GM12878 (cell line): Measurements from ENCODE around the gene MASP1. TPM values are rescaled to one million over a fixed set of nuclear protein-coding genes. Genes with fewer than 3 reads are reported as not detected.

ENCODE experiments used
- ATAC-seq: fragments of 200-7000 bp; cut with Tn5 transposase; 3 replicates; pipeline ENCODE4 v1.9.1; 2020; ENCODE audit warnings: mild to moderate bottlenecking, moderate library complexity
- BruUV-seq: library from RNA; stranded (reverse); fragments of 400-500 nt; replicated peaks from 2 replicates; lab custom pipeline; 2021; lab: Mats Ljungman, UMichigan
- CTCF ChIA-PET: fragments of 300-600 bp; sonication (Branson Sonifier 250); formaldehyde crosslinking; extraction: SDS; loops from one replicate; lab custom pipeline; 2021; ENCODE audit warnings: inconsistent platforms; lab: Yijun Ruan, JAX
- POLR2A ChIA-PET: fragments of 350-600 bp; formaldehyde crosslinking; extraction: SDS; loops from one replicate; lab custom pipeline; 2021; ENCODE audit warnings: inconsistent platforms; lab: Charles Lee
- RAD21 ChIA-PET: fragments of 300-600 bp; sonication (Branson Sonifier 250); formaldehyde crosslinking; loops from one replicate; lab custom pipeline; 2023; ENCODE audit warnings: antibody characterized with exemption; ENCODE audit not compliant: unreplicated experiment; lab: Charles Lee
- SMC1A ChIA-PET: fragments of 300-600 bp; sonication (Branson Sonifier 250); formaldehyde crosslinking; loops from one replicate; lab custom pipeline; 2023; ENCODE audit not compliant: unreplicated experiment, uncharacterized antibody; lab: Charles Lee
- DNase-seq: peaks from one replicate; pipeline ENCODE4 v3.0.0-alpha.2; 2011; ENCODE audit warnings: low read depth, low spot score
- FAIRE-seq: peaks from 3 replicates; lab custom pipeline; 2011; peaks lifted over from hg19 to GRCh38; lab: Jason Lieb, UNC
- H2AFZ ChIP-seq: 2 replicates; pipeline ENCODE4 v1.6.0; 2011; ENCODE audit warnings: low read depth, low read length, control low read depth; ENCODE audit not compliant: control insufficient read depth
- H3K27ac ChIP-seq: 2 replicates; pipeline ENCODE4 v1.5.1; 2011; ENCODE audit warnings: control low read depth; ENCODE audit not compliant: control insufficient read depth, insufficient read depth
- H3K27me3 ChIP-seq, 2 experiments: replicated peaks in 1 of 2; 2 replicates each; pipeline versions ENCODE4 v1.6.0 to v1.6.1; 2011; ENCODE audit warnings: low read length in 1 of 2; ENCODE audit not compliant: control insufficient read depth in 2 of 2, insufficient read depth in 2 of 2
- H3K36me3 ChIP-seq, 2 experiments: 2 replicates each; pipeline ENCODE4 v1.5.1; 2011; ENCODE audit warnings: low read length in 1 of 2; ENCODE audit not compliant: control insufficient read depth in 2 of 2, insufficient read depth in 2 of 2
- H3K4me1 ChIP-seq: 2 replicates; pipeline ENCODE4 v1.6.1; 2011; ENCODE audit warnings: mild to moderate bottlenecking, low read length, moderate library complexity, mixed read lengths; ENCODE audit not compliant: control insufficient read depth, insufficient read depth
- H3K4me2 ChIP-seq: 2 replicates; pipeline ENCODE4 v1.6.0; 2011; ENCODE audit warnings: control low read depth; ENCODE audit not compliant: control insufficient read depth, insufficient read depth
- H3K4me3 ChIP-seq: fragments of 200-600 bp; sonication (generic); 2 replicates; pipeline ENCODE4 v1.5.1; 2016
- H3K79me2 ChIP-seq: 2 replicates; pipeline ENCODE4 v1.6.0; 2011; ENCODE audit warnings: low read length; ENCODE audit not compliant: control insufficient read depth, insufficient read depth
- H3K9ac ChIP-seq: 2 replicates; pipeline ENCODE4 v1.8.0; 2011; ENCODE audit warnings: low read length, control low read depth, mixed read lengths; ENCODE audit not compliant: control insufficient read depth, insufficient read depth
- H3K9me3 ChIP-seq: replicated peaks from 3 replicates; pipeline ENCODE4 v1.5.1; 2011; ENCODE audit warnings: mild to moderate bottlenecking, low read length; ENCODE audit not compliant: control insufficient read depth, insufficient read depth
- H4K20me1 ChIP-seq: 2 replicates; pipeline ENCODE4 v1.6.0; 2011; ENCODE audit not compliant: control insufficient read depth, insufficient read depth
- BMI1 ChIP-seq: fragments of 450-650 bp; IDR thresholded peaks from 2 replicates; pipeline ENCODE4 v1.6.1; 2016; ENCODE audit warnings: mild to moderate bottlenecking, moderate library complexity, borderline replicate concordance
- CBX3 ChIP-seq: fragments of 200-600 bp; sonication (generic); IDR thresholded peaks from 2 replicates; pipeline ENCODE4 v1.6.1; 2016; ENCODE audit warnings: low read depth, borderline replicate concordance
- CREB1 ChIP-seq: IDR thresholded peaks from 2 replicates; pipeline ENCODE4 v1.6.1; 2012; ENCODE audit warnings: low read depth, mild to moderate bottlenecking, inconsistent platforms
- CREM ChIP-seq: IDR thresholded peaks from 2 replicates; pipeline ENCODE4 v1.6.1; 2014; ENCODE audit warnings: antibody characterized with exemption, low read depth
- EZH2 ChIP-seq: IDR thresholded peaks from 2 replicates; pipeline ENCODE4 v1.6.1; 2012; ENCODE audit warnings: low read depth, mild to moderate bottlenecking, control low read depth, inconsistent platforms, low read length, borderline replicate concordance; ENCODE audit not compliant: control insufficient read depth
- GATAD2B ChIP-seq: fragments of 450-650 bp; conservative IDR thresholded peaks from 2 replicates; pipeline ENCODE4 v1.6.1; 2017; ENCODE audit warnings: low read depth, mild to moderate bottlenecking, moderate library complexity
- MEF2A ChIP-seq: IDR thresholded peaks from 2 replicates; pipeline ENCODE4 v1.6.1; 2011; ENCODE audit warnings: low read depth, mild to moderate bottlenecking, low read length, moderate library complexity; ENCODE audit not compliant: insufficient read depth
- MYB ChIP-seq: fragments of 150-350 bp; IDR thresholded peaks from 2 replicates; pipeline ENCODE4 v1.6.1; 2014; ENCODE audit warnings: mild to moderate bottlenecking, low read depth, low read length, borderline replicate concordance
- NBN ChIP-seq: fragments of 450-650 bp; IDR thresholded peaks from 2 replicates; pipeline ENCODE4 v1.6.1; 2016
- NFXL1 ChIP-seq: fragments of 450-650 bp; IDR thresholded peaks from 2 replicates; pipeline ENCODE4 v1.6.1; 2017; ENCODE audit warnings: antibody characterized with exemption, mild to moderate bottlenecking, borderline replicate concordance
- PKNOX1 ChIP-seq: fragments of 450-650 bp; IDR thresholded peaks from 2 replicates; pipeline ENCODE4 v1.6.1; 2016; ENCODE audit warnings: mild to moderate bottlenecking
- SMAD1 ChIP-seq: fragments of 450-650 bp; IDR thresholded peaks from 2 replicates; pipeline ENCODE4 v1.6.1; 2018; ENCODE audit warnings: mild to moderate bottlenecking, low read depth; ENCODE audit not compliant: partially characterized antibody
- SREBF1 ChIP-seq: IDR thresholded peaks from 2 replicates; pipeline ENCODE4 v1.6.1; 2012; ENCODE audit warnings: mild to moderate bottlenecking, low read length
- WRNIP1 ChIP-seq: IDR thresholded peaks from 2 replicates; pipeline ENCODE4 v1.6.1; 2011; ENCODE audit warnings: low read depth, low read length, improper control_type of control experiment, borderline replicate concordance
- ZBED1 ChIP-seq: IDR thresholded peaks from 2 replicates; pipeline ENCODE4 v1.6.1; 2016; ENCODE audit warnings: borderline replicate concordance
- ZNF274 ChIP-seq: IDR thresholded peaks from one replicate; pipeline ENCODE4 v1.8.0; 2011; ENCODE audit not compliant: insufficient read length, insufficient read depth
- WGBS: methylation state at CpG from one replicate; pipeline ENCODE4 v1.1.6; 2016; ENCODE audit warnings: low lambda C conversion rate; ENCODE audit not compliant: insufficient replicate concordance, insufficient coverage; ENCODE audit errors: missing lambda C conversion rate; 5-methylcytosine and 5-hydroxymethylcytosine counted together
- in situ Hi-C: fragments of 300-500 bp; cut with MboI; formaldehyde crosslinking; loops from 9 replicates; pipeline ENCODE4 v1.14.3; 2018; ENCODE audit warnings: mixed read lengths
- intact Hi-C: fragments of 100-400 bp; cut with micrococcal nuclease; formaldehyde crosslinking; loops from one replicate; pipeline ENCODE4 v1.14.2; 2022; ENCODE audit not compliant: unreplicated experiment
- polyA plus RNA-seq, 11 experiments: library from polyadenylated mRNA; depleted of rRNA in 4 of 11; unstranded in 6 of 11; stranded (reverse) in 5 of 11; fragments of >200 nt; fragmentation: Nextera tagmentation in 4 of 11; fragmentation: Illumina TruSeq in 1 of 11; extraction: Ambion mirVana in 4 of 11; extraction: Trizol in 1 of 11; gene quantifications; 1 replicate in 1 of 11; 2 replicates in 10 of 11; pipeline versions ENCODE4 v1.2.1 to v1.2.3, GENCODE V29; 2011 to 2016; ENCODE audit warnings: inconsistent platforms in 2 of 11, missing spikeins in 2 of 11, low read depth in 1 of 11
- total RNA-seq, 4 experiments: library from RNA; depleted of rRNA in 3 of 4; stranded (reverse); fragments of >200 nt in 3 of 4; fragmentation: Illumina TruSeq in 1 of 4; extraction: Trizol in 1 of 4; gene quantifications; 2 replicates each; pipeline versions ENCODE4 v1.2.1 to v1.2.3, GENCODE V29; 2013 to 2021

Gene MASP1
- total and polyA plus RNA-seq, 10 of the 15 experiments (the other 5 are each of a cell fraction or from before 2014, with no cell fraction given) = 0.05 TPM; not detected in 9

DNA sequence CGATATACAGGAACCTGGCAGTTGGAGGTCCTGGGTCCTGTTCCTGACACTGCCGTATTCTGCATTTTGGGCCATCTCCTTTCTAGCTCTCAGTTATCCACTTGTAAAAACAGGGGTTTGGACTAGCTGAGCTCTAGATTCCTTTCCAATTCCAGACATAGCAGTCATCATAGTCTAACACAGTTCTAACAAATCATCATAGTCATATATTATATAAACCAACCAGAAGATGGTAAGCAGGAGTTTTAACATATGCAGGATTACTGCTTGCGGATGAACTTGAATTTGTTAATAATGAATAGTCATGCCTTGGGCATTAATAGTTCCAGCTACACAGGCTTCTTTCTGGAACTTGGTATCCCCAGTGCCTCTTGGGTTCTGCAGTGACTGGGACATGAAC is 26.6 kb downstream of the MASP1 start:
- ChIA-PET POLR2A (no interaction called here), SMC1A (no interaction called here), CTCF (no interaction called here), RAD21 (interaction anchor here (1.3 kb wide), 1 partner anchor 10 kb away, joined by 3 read pairs; no protein-coding TSS in a partner anchor)
- in situ Hi-C loops = no loop called here
- intact Hi-C loops = no loop called here
- BruUV-seq = no TSS peak
- H3K9ac ChIP-seq = no peak overlapping the region
- H3K4me1 ChIP-seq = no peaks in the 10 kb centered on the region
- 77% methylated on average over 3 of the region's 3 CpGs for WGBS
- H3K4me2 ChIP-seq = no peak overlapping the region
- DNase-seq = no peak
- no peak overlapping the region for H3K4me3 ChIP-seq
- H3K27me3 ChIP-seq = peaks cover 0 to 2% of the 10 kb centered on the region in 2 experiments
- no peaks in the 10 kb centered on the region for H3K79me2 ChIP-seq
- TF ChIP-seq PKNOX1 (no peak), WRNIP1 (no peak), BMI1 (no peak), ZBED1 (no peak), SREBF1 (no peak), MYB (no peak), GATAD2B (no peak), EZH2 (no peak), NBN (no peak), SMAD1 (no peak), MEF2A (no peak), NFXL1 (no peak), CREM (no peak), CREB1 (no peak), CBX3 (no peak), ZNF274 (no peak)
- no peak overlapping the region for H2AFZ ChIP-seq
- no peak for FAIRE-seq
- H3K9me3 ChIP-seq = no peaks in the 10 kb centered on the region
- no peaks in the 10 kb centered on the region for H4K20me1 ChIP-seq
- H3K27ac ChIP-seq = no peak overlapping the region
- H3K36me3 ChIP-seq = no peaks in the 10 kb centered on the region
- ATAC-seq = no peak
